ENCODE data around the gene IKZF5. TPM values are rescaled to one million over a fixed set of nuclear protein-coding genes. Genes with fewer than 3 reads are reported as not detected.

The IKZF5 gene
- total RNA-seq, 2 experiments from 2014 or later, result 3.7 to 15.8 TPM

DNA sequence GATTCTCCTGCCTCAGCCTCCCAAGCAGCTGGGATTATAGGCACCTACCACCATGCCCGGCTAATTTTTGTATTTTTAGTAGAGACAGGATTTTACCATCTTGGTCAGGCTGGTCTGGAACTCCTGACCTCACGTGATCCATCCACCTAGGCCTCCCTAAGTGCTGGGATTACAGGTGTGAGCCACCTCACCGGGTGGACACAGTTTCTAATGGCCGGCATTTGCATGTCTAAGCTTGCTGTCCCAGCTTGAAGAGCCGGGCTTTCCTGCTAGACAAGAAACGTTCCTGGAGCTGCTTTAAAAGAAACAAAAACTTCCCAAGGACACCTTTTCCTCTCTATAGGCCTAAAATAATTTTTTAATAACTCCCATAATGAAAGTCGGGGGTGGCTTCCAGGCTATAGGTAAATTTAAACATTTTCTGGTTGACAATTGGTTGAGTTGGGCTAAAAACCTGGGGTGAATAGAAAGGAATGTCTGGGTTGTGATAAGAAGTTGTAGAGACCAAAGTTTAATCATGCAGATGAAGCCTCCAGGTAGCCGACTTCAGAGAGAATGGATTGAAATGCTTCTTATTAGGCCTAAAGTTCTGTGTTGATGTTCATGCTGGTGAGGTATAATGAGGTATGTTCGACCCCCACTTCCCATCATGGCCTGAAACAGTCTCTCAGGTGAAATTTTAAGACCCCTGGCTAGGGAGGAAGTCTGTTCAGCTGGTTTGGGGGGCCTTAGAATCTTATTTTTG lies 9.0 kb upstream of the IKZF5 start:
- DNase-seq (ENCODE audit: low spot score), result no peak
- Histone ChIP-seq H3K27ac (ENCODE audit: low read depth, low read length, poor library complexity, severe bottlenecking) (no peak overlapping the region), H3K9me3 (ENCODE audit: low read length) (no peaks in the 10 kb centered on the region), H3K4me1 (ENCODE audit: insufficient read depth, low read length, poor library complexity, severe bottlenecking) (no peaks in the 10 kb centered on the region), H3K36me3 (ENCODE audit: insufficient read depth, low read length) (no peaks in the 10 kb centered on the region), H3K4me3 (ENCODE audit: low read depth, low read length, poor library complexity, severe bottlenecking) (no peak overlapping the region), H3K4me2 (ENCODE audit: low read length) (no peak overlapping the region), H2AFZ (ENCODE audit: low read length) (no peak overlapping the region), H3K9me2 (ENCODE audit: insufficient read depth, low read length) (no peaks in the 10 kb centered on the region), H4K20me1 (ENCODE audit: insufficient read depth, low read length) (no peaks in the 10 kb centered on the region), H3K79me2 (ENCODE audit: insufficient read depth, low read depth, low read length) (no peaks in the 10 kb centered on the region)
- TF ChIP-seq, protein P1, sequence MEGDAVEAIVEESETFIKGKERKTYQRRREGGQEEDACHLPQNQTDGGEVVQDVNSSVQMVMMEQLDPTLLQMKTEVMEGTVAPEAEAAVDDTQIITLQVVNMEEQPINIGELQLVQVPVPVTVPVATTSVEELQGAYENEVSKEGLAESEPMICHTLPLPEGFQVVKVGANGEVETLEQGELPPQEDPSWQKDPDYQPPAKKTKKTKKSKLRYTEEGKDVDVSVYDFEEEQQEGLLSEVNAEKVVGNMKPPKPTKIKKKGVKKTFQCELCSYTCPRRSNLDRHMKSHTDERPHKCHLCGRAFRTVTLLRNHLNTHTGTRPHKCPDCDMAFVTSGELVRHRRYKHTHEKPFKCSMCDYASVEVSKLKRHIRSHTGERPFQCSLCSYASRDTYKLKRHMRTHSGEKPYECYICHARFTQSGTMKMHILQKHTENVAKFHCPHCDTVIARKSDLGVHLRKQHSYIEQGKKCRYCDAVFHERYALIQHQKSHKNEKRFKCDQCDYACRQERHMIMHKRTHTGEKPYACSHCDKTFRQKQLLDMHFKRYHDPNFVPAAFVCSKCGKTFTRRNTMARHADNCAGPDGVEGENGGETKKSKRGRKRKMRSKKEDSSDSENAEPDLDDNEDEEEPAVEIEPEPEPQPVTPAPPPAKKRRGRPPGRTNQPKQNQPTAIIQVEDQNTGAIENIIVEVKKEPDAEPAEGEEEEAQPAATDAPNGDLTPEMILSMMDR (conservative IDR thresholded peaks at IDR 0.05; ENCODE audit: low read length), result no peak
- TF ChIP-seq EZH2phosphoT487 (IDR thresholded peaks at IDR 0.05; ENCODE audit: borderline replicate concordance, low read depth, low read length), result no peak
- CTCF ChIA-PET (ENCODE audit: unreplicated experiment), result no interaction called here
- POLR2A ChIA-PET, result no interaction called here
- intact Hi-C loops (cut with micrococcal nuclease; ENCODE audit: unreplicated experiment), result no loop called here
- BruUV-seq (replicated peaks), result no TSS peak

DNA sequence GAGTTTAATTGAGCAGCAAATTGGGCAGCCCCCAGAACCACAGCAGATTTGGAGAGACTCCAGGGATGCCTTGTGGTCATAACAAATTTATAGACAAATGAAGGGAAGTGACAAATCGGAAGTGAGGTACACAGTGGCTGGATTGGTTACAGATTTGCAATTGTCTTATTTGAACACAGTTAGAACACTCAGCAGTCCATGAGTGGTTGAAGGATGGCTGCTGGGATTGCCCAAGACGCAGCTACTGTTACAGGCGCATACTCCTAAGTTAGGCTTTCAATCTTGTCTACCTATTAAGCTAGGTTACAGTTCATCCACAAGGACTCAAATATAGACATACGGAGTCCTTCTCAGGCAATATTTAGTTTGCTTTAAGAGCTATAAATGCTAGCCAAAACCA lies 7.6 kb upstream of the IKZF5 start:
- TF ChIP-seq, protein P1 (conservative IDR thresholded peaks at IDR 0.05; ENCODE audit: low read length), result no peak
- TF ChIP-seq EZH2phosphoT487 (IDR thresholded peaks at IDR 0.05; ENCODE audit: borderline replicate concordance, low read depth, low read length), result no peak
- Histone ChIP-seq H4K20me1 (ENCODE audit: insufficient read depth, low read length) (no peaks in the 10 kb centered on the region), H3K4me3 (ENCODE audit: low read depth, low read length, poor library complexity, severe bottlenecking) (no peak overlapping the region), H3K27ac (ENCODE audit: low read depth, low read length, poor library complexity, severe bottlenecking) (no peak overlapping the region), H3K4me2 (ENCODE audit: low read length) (no peak overlapping the region), H2AFZ (ENCODE audit: low read length) (no peak overlapping the region), H3K79me2 (ENCODE audit: insufficient read depth, low read depth, low read length) (no peaks in the 10 kb centered on the region), H3K9me3 (ENCODE audit: low read length) (no peaks in the 10 kb centered on the region), H3K36me3 (ENCODE audit: insufficient read depth, low read length) (no peaks in the 10 kb centered on the region), H3K9me2 (ENCODE audit: insufficient read depth, low read length) (no peaks in the 10 kb centered on the region), H3K4me1 (ENCODE audit: insufficient read depth, low read length, poor library complexity, severe bottlenecking) (no peaks in the 10 kb centered on the region)
- intact Hi-C loops (cut with micrococcal nuclease; ENCODE audit: unreplicated experiment), result no loop called here
- CTCF ChIA-PET (ENCODE audit: unreplicated experiment), result no interaction called here
- no TSS peak for BruUV-seq (replicated peaks)
- DNase-seq (ENCODE audit: low spot score), result no peak
- POLR2A ChIA-PET, result interaction anchor here (0.7 kb wide), 1 partner anchor 227 kb away, joined by 3 read pairs; no protein-coding TSS in a partner anchor

DNA sequence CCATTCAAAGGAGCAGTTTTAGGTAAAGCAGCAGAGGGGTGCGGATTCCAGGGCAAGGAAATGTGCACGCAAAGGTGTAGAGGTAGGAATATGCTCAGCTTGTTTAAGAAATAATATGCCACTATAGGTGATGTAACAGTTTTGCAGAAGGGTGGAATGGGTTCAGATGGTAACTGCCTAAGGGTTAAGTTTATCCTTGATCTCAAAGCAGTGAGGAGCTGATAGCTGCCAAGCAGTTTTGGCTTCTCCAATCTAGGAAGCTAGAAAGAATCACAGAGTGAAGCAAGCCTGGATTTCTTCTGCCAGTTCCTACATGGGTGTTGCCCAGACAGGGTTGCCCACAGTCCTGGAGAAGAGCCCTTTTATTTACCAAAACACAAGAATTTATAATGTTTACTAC lies 6.2 kb upstream of the IKZF5 start:
- Histone ChIP-seq H3K9me3 (ENCODE audit: low read length) (no peaks in the 10 kb centered on the region), H2AFZ (ENCODE audit: low read length) (no peak overlapping the region), H3K9me2 (ENCODE audit: insufficient read depth, low read length) (no peaks in the 10 kb centered on the region), H3K27ac (ENCODE audit: low read depth, low read length, poor library complexity, severe bottlenecking) (no peak overlapping the region), H4K20me1 (ENCODE audit: insufficient read depth, low read length) (no peaks in the 10 kb centered on the region), H3K4me1 (ENCODE audit: insufficient read depth, low read length, poor library complexity, severe bottlenecking) (peaks cover 4% of the 10 kb centered on the region), H3K4me2 (ENCODE audit: low read length) (no peak overlapping the region), H3K36me3 (ENCODE audit: insufficient read depth, low read length) (no peaks in the 10 kb centered on the region), H3K4me3 (ENCODE audit: low read depth, low read length, poor library complexity, severe bottlenecking) (no peak overlapping the region), H3K79me2 (ENCODE audit: insufficient read depth, low read depth, low read length) (no peaks in the 10 kb centered on the region)
- TF ChIP-seq, protein P1 (conservative IDR thresholded peaks at IDR 0.05; ENCODE audit: low read length), result no peak
- no peak for TF ChIP-seq EZH2phosphoT487 (IDR thresholded peaks at IDR 0.05; ENCODE audit: borderline replicate concordance, low read depth, low read length)
- CTCF ChIA-PET (ENCODE audit: unreplicated experiment), result no interaction called here
- DNase-seq (ENCODE audit: low spot score), result no peak
- no TSS peak for BruUV-seq (replicated peaks)
- POLR2A ChIA-PET, result no interaction called here
- intact Hi-C loops (cut with micrococcal nuclease; ENCODE audit: unreplicated experiment), result no loop called here

Data from OCI-LY7 (cell line).